PFSK-1 (cell line): ENCODE measurements around the gene TMEM52B.

Experiments
- FOXP2 ChIP-seq: optimal IDR thresholded peaks from 2 replicates; pipeline ENCODE3; 2011; ENCODE audit warnings: borderline replicate concordance, control low read depth, inconsistent platforms; ENCODE audit not compliant: insufficient read depth; ENCODE audit errors: extremely low read length, extremely low read depth
- POLR2AphosphoS5 ChIP-seq: IDR thresholded peaks from 2 replicates; pipeline ENCODE4 v1.6.1; 2012; ENCODE audit warnings: low read depth, mild to moderate bottlenecking, control low read depth, low read length, moderate library complexity
- SIN3A ChIP-seq: IDR thresholded peaks from 2 replicates; pipeline ENCODE4 v1.6.1; 2012; ENCODE audit warnings: mild to moderate bottlenecking, low read length, moderate library complexity, borderline replicate concordance; ENCODE audit not compliant: insufficient read depth
- TAF1 ChIP-seq: IDR thresholded peaks from 2 replicates; pipeline ENCODE4 v1.6.1; 2012; ENCODE audit warnings: low read length, control low read depth, borderline replicate concordance; ENCODE audit not compliant: insufficient read depth
- TF ChIP-seq, protein P1 (sequence below), 2 experiments: IDR thresholded peaks; 2 replicates each; pipeline versions ENCODE4 v1.6.1 to v1.8.0; 2011 to 2012; ENCODE audit warnings: low read depth in 2 of 2, low read length in 2 of 2, control low read depth in 1 of 2, inconsistent platforms in 1 of 2, mild to moderate bottlenecking in 1 of 2, moderate library complexity in 1 of 2; ENCODE audit not compliant: insufficient read depth in 1 of 2

The TMEM52B gene

DNA sequence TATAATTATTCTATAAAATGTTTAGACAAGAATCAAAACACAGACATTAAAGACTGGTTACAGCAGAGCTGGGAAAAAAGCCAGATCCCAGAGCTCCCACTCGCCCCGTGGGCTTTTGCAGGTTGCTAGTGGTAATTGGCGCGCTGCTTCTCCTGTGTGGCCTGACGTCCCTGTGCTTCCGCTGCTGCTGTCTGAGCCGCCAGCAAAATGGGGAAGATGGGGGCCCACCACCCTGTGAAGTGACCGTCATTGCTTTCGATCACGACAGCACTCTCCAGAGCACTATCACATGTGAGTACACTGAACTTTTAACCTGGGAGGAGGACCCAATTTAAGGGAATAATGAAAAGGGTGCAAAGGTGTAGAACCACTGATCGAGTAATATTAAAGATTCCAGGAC is 7.5 kb downstream of the TMEM52B start:
- TF ChIP-seq TAF1 (no peak), FOXP2 (no peak), SIN3A (no peak), POLR2AphosphoS5 (no peak)
- TF ChIP-seq, protein P1, sequence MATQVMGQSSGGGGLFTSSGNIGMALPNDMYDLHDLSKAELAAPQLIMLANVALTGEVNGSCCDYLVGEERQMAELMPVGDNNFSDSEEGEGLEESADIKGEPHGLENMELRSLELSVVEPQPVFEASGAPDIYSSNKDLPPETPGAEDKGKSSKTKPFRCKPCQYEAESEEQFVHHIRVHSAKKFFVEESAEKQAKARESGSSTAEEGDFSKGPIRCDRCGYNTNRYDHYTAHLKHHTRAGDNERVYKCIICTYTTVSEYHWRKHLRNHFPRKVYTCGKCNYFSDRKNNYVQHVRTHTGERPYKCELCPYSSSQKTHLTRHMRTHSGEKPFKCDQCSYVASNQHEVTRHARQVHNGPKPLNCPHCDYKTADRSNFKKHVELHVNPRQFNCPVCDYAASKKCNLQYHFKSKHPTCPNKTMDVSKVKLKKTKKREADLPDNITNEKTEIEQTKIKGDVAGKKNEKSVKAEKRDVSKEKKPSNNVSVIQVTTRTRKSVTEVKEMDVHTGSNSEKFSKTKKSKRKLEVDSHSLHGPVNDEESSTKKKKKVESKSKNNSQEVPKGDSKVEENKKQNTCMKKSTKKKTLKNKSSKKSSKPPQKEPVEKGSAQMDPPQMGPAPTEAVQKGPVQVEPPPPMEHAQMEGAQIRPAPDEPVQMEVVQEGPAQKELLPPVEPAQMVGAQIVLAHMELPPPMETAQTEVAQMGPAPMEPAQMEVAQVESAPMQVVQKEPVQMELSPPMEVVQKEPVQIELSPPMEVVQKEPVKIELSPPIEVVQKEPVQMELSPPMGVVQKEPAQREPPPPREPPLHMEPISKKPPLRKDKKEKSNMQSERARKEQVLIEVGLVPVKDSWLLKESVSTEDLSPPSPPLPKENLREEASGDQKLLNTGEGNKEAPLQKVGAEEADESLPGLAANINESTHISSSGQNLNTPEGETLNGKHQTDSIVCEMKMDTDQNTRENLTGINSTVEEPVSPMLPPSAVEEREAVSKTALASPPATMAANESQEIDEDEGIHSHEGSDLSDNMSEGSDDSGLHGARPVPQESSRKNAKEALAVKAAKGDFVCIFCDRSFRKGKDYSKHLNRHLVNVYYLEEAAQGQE (IDR thresholded peaks at IDR 0.05; ENCODE audit: insufficient read depth in 1 of 2, low read depth in 2 of 2, low read length in 2 of 2), result no peak

DNA sequence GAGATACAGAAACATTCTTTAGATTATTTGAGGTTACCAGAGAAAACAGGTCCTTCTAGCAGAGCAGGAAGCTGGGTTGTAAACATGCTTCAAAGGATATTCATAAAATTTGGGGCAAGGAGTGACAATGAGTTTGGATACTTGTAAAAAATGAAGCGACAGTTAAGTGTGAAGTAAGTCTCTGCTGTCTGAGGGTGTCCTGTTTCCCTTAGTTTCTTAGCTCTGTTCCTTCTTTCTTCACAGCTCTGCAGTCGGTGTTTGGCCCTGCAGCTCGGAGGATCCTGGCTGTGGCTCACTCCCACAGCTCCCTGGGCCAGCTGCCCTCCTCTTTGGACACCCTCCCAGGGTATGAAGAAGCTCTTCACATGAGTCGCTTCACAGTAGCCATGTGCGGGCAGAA is 10.8 kb downstream of the TMEM52B start:
- TF ChIP-seq SIN3A (no peak), POLR2AphosphoS5 (no peak), TAF1 (no peak), FOXP2 (no peak)
- TF ChIP-seq, protein P1 (IDR thresholded peaks at IDR 0.05; ENCODE audit: insufficient read depth in 1 of 2, low read depth in 2 of 2, low read length in 2 of 2), result no peak

DNA sequence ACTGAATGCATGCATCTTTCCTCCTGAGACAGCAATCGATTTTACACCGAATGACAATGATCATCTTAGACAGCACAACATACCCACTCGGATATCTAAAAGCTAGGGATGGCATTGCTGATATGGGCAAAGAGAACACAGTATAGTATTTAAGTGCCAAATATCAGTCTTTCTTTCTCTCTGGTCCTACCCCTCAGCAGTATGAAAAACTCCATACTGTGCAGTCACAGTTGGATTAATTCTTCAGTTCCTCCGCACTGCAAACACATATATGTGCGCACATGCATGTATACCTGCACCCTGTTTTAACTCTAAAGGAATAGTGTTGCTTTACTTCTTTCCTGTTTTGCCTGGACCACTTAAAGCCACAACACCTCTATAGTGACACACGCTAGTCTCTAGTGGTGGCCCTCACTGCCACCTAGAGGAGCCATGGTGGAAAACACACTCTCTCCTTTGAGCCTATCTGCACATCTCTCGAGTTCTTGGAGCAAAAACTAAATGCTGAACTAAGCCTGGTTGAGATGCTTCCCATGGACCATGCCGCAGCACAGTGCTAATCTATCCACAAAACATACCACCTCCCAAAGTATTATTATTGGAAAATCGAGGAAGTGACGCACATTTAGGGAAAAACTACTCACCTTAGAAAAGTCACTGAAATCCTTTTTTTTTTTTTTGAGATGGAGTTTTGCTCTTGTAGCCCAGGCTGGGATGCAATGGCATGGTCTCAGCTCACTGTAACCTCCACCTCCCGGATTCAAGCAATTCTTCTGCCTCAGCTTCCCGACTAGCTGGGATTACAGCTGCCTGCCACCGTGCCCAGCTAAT is 11.9 kb downstream of the TMEM52B start:
- TF ChIP-seq SIN3A, result no peak
- no peak for TF ChIP-seq POLR2AphosphoS5
- TF ChIP-seq TAF1, result no peak
- TF ChIP-seq FOXP2, result no peak
- TF ChIP-seq, protein P1 (IDR thresholded peaks at IDR 0.05; ENCODE audit: insufficient read depth in 1 of 2, low read depth in 2 of 2, low read length in 2 of 2), result no peak

DNA sequence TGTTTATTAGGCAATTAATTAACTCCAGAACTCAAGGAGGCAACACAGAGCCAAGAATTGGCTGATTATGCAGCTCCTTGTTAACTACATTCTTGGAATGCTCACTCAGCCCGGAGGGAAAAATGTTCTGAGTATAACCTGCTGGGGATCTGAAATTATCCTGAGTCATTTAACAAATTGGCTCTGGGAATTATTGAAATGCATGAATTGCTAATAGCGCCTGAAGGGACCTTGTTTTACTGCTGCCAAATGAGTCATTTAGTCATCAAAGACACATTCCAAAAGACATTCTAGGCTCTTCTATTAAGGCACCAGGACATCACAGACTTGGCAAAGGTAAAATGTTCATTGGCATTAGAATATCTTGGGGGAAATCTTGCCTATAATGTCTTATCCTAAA is 13.0 kb downstream of the TMEM52B start:
- TF ChIP-seq FOXP2 (no peak), POLR2AphosphoS5 (no peak), SIN3A (no peak), TAF1 (no peak)
- TF ChIP-seq, protein P1 (IDR thresholded peaks at IDR 0.05; ENCODE audit: insufficient read depth in 1 of 2, low read depth in 2 of 2, low read length in 2 of 2), result no peak
